ENCODE results near the gene LAMA2.

LAMA2 gene

DNA sequence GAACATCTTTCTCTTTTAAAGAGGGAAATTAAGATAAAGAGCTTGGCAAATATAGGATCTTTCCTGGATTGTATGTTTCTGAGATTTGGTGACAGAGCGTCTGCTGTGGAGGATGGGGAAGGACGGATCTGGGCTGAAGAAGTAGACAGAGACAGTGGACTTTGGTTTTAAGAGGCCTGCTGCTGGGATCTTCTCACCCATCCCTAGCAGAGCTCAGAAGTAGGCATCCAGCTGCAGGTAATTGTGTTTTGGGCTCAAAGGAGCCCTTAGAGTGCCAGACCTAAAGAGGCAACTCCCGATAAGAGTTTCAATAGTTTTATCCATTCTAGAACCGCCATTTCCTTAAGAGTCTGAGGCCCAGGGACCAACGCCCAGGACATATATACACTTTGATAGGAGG, 20.8 kb downstream of the LAMA2 start:
- DNase-seq = no peak

DNA sequence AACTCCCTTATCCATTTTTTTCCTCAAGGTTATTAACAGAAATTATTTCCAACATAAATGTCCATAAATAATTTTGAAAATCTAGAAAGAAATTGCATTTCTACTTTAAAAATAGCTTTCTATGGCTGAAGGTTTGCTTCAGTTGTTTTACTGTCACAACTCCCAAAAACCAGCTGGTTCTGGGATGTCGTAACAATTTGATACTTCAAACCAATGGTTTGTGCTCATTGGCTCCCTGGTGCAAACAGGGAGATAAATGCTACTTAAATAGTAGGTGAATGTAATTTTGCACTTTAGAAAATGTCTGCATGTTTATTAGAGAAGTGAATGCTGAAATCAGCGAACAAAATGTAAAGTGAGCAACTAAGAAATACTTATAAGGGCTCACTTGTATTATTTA, 31.1 kb downstream of the LAMA2 start:
- DNase-seq = no peak

DNA sequence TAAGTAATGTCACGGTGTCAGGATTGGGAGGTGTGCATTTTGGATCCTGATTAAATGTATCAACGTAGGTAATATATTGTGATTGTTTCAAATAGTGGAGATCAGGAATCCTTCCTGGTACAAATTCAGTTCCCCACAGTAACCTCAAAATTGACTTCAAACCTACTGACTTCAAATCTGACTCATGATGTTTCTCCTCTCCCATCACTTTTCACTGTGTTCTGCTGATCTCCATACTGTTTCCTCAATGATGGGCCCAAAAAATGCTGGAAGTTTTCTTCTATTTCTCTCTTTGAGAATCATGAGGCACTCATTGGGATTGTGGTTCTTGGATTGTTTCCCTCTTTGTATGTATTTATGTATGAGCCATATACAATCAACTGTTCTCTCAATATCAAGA, 35.9 kb downstream of the LAMA2 start:
- DNase-seq = no peak

DNA sequence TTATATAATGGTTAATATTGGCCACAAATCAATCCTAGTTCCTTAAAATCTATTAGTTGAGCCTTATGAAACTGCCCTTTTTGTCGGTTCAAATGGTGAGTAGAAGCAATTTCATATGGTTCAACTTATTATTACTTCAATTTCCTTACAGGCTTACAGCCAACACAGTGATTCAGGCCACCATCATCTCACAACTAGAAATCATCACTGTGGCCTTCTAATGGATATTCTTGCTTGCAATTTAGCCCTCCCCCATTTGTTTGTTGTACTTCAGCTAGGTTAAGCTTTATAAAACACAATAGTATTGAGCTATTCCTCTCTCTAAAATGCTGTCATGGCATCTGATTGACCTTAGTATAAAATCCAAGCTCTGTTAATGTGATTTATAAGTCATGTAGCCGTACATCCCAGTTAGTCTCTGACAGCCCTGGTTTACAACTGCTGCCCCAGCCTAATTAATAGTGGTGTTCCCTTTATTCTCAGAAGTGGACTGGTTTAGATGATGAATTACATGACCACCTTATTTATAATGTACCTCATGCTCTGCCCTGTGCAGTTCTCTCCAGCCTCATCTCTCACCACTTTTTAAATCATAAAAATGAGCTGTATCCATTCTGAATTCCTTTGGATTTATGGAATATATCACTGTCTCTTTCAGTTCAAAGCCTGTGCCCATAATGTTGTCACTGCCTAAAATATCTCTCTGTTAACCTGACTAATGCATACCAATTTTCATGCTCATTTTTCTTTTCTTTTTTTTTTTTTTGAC, 36.7 kb downstream of the LAMA2 start:
- no peak for DNase-seq

DNA sequence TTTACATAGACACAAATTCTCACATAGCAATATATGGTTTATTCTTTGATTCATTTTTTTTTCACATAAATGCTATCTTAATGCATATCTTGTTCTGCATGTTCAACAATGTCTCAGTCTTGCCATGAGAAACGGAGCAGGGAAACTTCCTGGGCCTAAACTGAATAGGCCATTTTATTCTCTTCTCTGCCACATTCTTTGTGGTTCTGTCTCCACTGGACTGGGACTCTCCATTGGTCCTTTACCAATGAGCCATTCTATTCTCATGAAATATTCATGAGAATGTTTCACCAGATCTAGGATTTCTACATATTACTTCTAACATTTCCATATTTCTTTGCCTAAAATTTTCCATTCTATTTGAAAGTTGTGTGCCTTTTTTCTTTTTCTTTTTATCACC, 42.8 kb downstream of the LAMA2 start:
- DNase-seq = no peak

DNA sequence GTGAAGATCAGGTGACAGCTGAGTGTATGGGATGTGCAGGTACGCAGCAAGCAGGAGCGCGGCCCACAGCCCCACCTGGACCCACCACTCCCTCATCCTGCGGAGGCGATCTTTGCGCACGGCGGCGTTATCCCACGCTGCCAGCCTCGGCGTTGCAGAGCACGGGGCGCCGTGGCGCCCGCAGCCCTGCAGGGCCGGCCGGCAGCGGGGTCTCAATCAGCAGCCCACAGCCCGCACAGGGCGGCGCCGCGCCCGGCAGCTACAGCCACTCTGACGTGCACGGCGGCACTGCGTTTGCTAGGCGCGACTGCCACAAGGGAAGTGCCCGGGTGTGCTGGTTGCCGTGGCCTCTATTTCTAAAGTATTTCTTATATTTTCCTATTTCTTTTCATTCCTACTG, 46.9 kb downstream of the LAMA2 start:
- no peak for DNase-seq

DNA sequence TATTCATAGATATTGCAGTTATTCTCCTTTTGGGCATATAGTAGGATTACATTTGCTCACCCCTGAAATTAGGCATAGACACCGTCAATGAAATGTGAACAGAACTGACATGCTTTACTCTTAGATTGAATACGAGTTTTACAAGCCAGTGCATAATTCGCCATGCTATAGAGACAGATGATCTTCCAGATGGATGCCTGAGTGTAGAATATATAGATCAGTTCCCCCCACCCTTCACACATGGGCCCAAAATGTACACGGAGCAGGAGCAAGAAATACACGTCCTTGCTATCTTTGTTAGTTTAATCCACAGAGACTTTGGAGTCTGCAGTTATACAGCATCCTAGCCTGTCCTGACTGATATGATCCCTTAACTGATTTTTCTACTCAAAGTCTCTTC, 47.4 kb downstream of the LAMA2 start:
- no peak for DNase-seq

DNA sequence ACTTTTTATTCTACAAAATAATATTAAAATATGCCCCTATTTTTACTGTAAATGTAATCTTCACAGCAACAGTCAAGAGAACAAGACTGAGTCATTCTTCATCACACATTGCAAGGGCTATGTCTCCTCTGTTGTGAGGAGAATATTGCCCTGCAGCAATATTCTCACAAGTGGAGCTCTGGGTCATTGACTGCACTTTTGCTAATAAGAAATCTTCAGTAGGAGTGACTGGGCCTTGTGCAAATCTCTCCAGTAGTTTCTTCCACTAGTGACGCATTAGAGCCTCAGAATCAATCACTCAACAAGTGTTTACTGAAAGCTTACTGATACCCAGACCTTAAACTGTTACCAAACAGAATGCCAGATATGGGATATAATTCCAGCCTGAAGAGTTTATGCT, 49.1 kb downstream of the LAMA2 start:
- no peak for DNase-seq

DNA sequence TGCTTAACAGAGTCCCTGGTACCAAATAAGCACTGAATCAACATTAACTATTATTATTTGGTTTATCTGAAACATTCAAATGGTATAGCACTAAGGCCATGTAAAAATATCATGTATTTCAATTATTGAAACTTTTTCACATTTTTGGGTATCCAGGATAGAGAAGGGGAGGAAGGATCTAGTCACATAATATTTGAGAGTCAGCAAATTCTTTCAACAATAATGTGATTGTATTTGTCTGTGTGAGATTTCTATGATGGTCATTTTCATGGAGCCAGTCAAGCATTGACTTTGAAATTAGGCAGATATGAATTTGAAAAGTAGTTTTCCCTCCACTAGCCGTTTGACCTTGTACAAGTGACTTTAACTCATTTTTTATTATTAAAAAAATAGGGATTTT, 67.9 kb downstream of the LAMA2 start:
- DNase-seq = no peak

DNA sequence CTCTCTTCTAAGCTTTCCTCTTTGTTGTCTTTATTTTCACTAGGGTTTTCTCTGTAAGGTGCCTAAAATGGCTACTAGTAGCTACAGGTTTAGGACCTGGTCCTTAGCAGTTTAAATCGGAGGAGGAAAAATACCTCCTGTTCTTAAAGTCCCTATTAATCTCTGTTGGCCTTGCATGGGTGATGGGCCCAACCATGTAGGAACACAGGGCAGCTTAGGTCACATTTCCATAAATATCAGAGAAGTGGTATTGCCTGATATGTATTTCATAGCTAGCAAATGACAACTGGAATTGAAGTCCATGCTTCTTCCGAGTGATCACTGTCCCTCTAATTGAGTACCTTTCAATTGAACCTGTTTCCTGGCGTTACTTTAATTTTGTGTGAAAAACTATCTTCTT, 70.0 kb downstream of the LAMA2 start:
- DNase-seq = no peak

DNA sequence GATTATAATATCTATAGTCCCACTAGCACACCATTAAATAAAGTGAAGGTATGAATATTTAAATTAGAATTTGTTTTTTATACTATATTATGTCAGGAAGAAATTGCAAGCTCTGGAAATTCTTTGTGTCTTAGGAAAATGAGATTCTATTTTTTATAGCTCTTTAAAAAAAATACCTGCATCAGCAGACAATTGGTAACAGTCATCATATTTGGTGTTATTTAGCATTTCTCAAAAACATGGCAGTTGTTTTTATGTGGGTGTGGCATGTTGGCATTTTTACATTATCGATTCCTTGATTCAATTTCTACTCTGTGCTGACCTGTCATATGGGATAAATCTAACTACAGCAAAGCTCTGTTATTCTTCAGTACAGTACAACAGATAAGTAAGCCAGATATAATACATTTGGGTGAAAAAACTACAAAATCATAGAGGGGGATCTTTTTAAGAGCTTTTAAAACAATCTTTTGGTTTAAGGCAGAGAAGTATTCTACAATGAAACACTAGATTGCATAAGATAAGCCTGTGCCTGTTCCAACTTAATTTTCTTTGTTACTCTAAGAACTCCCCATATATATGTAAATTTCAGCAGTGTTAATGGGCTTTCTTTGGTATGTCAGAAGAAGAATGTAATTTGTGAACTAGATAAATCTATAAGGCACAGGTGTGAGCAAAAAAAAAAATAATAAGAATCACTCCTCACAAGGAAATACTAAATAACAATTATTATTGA, 71.5 kb downstream of the LAMA2 start:
- DNase-seq = no peak

DNA sequence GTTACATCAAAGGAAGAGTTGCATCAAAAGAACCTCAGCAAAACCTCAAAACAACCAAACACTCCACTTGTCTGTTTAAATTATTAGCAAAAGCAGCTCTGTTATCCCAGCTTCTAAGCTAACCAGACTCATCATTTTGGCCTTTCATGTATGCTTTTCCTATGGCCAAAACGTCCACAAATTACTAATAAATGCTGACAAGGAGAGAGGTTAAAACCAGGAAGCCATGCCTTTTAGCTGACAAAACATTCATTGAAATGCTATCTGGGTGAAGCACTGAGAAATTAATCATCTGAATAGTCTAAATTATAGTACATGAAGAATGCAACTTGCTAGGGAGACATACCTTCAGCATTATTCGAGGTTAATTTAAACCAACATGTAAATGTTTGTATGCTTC, 80.6 kb downstream of the LAMA2 start:
- DNase-seq = no peak

DNA sequence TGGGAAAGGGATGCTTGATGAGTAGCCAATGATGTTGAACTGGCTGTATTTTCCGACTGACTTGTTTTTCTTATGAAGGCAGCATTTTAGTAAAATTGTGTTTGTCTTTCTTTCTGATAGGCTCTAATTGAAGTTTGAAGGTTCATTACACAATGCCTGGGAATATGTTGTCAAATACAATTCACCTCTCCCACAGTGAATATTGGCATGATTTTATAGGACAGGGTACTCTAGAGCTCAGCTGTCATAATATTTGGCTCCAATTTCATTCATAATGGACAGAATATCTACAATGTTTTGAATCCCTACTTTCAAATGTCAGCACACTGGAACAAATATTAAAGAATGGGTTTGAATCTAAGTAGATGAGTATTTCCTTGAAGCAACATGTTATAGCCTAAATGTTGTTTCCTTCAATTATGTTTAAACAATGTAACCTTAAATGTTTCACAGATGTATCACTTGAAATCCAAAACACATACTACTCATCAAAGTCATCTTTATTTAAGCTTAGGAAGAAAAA, 81.4 kb downstream of the LAMA2 start:
- DNase-seq = no peak

DNA sequence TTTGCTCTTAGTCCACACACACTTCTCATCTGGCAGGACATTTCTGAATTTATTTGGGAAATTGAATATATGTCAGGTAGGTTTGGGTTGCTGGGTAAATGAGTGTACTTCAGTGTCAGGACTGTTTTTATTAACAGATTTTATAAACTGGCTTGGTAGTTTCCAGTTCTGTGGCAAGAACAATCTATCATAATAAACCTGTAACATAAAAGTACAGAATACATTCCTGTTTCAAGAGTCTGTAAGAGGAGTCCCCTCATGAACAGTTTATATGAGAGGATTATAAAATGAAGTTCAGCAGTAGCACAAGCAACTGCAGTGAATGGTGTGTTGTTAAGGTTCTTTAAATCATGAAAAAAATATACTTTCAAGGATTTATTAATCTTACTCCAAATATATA, 81.8 kb downstream of the LAMA2 start:
- DNase-seq = no peak

DNA sequence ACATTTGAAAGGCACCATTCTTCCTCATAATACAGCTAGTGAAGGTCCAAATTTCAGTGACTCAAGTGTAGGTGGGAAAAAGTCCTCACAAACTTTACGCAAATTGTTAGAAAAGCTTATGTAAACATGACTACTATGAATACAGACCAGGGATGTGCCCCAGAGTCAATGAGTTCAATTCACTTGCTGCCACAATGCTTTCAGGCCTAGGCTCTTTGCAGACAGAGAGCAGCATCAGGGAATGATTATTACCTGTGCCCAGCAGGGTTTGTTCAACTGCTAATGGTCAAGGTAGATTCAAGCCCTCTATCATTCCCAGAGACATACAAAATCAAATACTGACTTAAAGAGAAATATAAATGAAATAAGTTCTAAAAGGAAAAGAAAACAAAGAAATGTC, 84.0 kb downstream of the LAMA2 start:
- DNase-seq = no peak

DNA sequence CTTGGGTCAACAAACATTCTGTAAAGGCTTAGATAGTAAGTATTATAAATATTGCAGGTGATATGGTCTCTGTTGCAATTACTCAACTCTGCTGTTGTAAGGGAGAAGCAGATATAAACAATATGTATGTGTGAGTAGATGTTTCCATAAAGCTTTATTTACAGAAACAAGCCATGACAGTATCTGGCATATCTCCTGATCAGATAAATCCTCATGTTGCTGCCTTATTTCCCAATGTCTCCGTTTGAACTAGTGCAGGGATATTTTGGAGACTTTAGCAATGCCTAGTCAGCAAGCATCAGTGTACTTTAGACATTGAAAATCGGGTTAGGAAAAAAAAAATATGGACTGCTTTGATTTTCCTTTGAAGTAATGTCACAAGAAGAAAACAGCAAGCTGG, 96.1 kb downstream of the LAMA2 start:
- no peak for DNase-seq

DNA sequence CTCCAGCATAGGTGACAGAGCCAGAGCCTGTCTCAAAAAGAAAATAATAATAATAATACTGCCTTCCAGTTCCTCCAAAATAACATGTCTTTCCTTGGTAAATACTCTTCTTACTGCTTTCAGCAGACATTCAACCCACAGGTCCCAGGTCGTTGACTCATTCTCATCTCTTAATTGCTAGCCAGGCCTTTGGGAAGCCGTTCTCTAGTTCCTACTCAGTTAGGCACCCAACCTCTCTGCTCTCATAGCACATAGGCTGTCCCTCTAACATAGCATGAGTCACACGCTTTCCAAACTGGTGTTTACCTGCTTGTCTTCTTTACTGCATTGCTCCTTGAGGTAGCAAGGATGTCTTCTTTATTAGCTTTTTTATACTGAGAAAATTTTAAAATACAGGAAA, 98.8 kb downstream of the LAMA2 start:
- no peak for DNase-seq

DNA sequence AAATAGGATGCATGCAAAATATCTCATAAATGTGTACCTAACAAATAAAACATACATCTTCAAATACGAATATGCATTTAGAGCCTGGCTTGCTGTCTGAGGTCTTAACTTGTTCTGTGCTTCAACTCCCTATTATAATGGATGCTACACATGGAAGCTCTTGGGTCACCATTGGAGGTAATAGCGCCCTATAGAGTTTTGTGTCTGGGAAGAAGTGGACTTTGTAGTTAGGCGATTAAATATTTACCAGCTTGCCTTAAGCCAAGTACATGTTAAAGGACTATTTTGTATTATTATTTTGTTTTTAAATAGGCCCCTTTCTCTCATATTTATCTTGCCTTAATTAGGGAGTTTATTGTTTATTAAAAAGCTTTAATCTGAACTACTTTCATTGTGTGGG, 107.4 kb downstream of the LAMA2 start:
- DNase-seq = no peak

DNA sequence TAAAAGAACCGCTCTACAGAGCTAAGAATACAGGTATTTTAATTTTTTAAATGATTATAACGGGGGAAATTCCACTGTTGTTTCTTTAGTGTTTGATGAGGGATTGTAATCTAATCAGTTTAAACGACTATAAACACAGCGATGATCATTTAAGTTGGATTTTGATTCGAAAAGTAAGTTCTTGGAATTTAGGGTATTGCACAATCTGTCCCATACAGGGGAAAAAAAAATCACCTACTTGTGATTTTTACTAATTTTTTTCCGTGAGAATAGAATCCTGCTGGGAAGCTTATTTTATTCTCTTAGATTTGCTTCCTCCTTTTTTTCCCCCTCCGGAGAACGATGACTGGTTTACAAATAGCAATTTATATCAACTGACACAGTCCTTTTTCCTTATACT, 108.0 kb downstream of the LAMA2 start:
- no peak for DNase-seq

DNA sequence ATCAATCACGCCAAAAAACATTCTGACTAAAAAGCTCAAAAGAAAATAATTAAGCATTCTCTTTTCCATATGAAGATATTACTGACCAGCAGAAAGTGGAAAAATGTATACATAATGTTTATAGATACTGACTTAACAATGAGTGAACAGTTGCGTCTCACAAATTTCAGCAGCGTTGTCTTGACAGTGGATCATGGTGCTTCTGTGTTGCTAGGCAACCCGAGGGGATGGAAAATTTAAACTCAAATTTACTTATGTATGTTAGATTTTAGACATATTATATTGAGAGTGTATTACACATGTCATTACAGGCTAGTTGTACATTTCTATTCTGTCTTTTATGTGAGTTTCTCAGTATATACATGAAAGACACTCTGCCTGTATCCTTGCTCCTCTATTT, 110.2 kb downstream of the LAMA2 start:
- no peak for DNase-seq

DNA sequence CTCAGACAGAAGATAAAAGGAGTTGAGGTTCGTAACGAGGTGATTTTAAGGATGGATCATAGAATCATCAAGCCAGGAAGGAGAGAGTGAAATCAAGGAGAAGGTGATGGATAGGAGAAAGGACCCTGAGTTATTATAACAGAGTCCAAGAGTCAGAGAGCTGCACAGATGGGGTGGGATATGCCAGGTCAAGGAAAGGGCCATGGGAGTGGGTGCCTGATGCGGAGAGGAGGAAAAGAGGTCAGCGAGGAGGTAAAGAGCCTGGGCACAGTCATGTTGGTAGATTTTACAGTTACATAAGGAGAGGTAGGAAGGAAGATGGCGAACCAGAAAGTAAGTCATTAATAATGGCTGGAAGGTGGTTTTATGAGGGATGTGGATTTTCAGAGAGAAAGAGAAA, 114.9 kb downstream of the LAMA2 start:
- no peak for DNase-seq

DNA sequence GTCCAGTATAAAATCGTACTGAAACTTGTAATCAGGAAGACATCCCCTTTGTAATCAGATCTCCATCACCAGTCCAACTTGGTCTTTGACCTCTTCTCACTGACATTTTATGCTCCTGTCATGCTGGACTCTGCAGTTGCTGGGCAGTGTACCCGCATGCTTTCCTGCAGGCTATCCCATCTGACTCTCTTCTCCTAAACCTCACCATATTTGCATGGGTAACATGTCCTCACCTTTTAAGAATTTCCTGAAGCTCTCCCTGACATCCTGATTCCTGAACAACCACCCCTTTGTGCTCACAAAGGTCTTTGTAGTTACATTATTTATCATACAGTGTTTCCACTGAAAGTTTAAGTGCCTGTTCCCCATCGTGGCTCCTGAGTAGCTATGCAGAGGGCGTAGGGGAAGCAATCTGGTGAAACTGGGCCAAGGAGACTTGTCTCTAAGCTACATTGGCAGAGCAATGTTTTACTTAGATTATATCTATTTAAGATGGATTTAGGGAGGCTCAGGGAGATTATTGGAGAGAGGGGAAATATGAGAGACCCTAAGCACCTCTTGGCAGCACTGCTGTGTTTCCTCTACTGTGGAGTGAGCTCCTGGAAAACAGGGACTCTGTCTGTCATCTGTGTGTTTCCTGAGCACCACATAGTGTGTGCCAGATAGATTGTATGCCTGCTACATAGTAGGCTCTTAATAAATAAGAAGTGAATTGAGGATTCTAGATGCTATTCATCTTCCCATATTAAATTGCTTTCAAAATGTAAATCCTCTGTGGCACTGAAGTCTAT, 124.0 kb downstream of the LAMA2 start:
- no peak for DNase-seq

DNA sequence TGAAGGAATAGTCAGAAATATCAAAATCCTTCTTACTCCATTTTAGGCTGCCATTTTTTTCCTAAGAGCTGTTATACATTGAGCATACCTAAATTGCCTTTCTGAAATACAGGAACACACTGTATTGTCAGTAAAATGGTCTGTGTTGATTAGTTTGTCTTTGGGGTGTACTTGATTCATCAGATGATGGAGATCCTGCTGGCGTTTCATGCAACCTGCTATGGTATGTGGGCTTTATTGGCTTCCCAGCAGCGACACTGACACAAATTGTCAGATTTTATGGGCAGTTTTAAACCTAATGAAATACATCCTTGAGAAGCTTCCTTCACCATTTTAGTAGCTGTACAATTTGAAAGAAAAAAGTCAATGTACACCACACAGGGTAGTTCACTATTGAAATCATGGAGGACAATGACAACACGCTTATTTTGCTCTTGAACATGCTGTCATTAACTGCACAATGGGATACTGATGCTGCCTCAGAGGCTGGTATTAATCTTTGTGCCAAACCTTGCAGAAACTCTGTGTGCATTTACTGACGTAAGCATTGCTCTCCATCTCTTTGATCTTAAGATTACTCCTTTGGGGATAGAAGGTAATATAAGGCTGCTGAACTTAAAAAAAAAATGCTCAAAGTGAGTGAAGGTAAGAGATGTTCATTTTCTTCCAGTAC, 124.9 kb downstream of the LAMA2 start:
- no peak for DNase-seq
